ENCODE measurements around the gene HSPA2.

Gene HSPA2

GRCh38 chr14:64540208-64541202 lies at the start of gene HSPA2:
Gene HSPA2 (plus strand): TSS chr14:64540741. CDS start chr14:64540850, 109 bp downstream.
- DNase-seq = no peak

- no peak for DNase-seq
These were observed 48.9 kb upstream of the HSPA2 start for GRCh38 chr14:64491637-64492036.

GRCh38 chr14:64493455-64493854 lies 47.1 kb upstream of the HSPA2 start:
- no peak for DNase-seq

GRCh38 chr14:64495252-64495651 lies 45.3 kb upstream of the HSPA2 start:
- DNase-seq = no peak

- no peak for DNase-seq
These were observed 43.8 kb upstream of the HSPA2 start for GRCh38 chr14:64496764-64497163.

- DNase-seq = no peak
These were observed 40.5 kb upstream of the HSPA2 start for GRCh38 chr14:64500088-64500487.

- DNase-seq = no peak
These were observed 39.0 kb upstream of the HSPA2 start for GRCh38 chr14:64501411-64502171.

GRCh38 chr14:64502456-64502855 lies 38.1 kb upstream of the HSPA2 start:
- DNase-seq = no peak

- DNase-seq = no peak
These were observed 37.6 kb upstream of the HSPA2 start for GRCh38 chr14:64502887-64503433.

- DNase-seq = peak; percentile 87
These were observed 36.9 kb upstream of the HSPA2 start, which contains the start of gene ZBTB25 for GRCh38 chr14:64503434-64504309. Gene ZBTB25 (minus strand): TSS chr14:64503838. CDS start chr14:64490533, 13,305 bp downstream.

GRCh38 chr14:64504310-64504896 lies 36.1 kb upstream of the HSPA2 start, which contains the start of gene ZBTB1:
Gene ZBTB1 (plus strand): TSS chr14:64504770. CDS start chr14:64521505, 16,735 bp downstream.
- peak; percentile 88 for DNase-seq

GRCh38 chr14:64504897-64505794 lies 35.4 kb upstream of the HSPA2 start:
- DNase-seq = peak; percentile 71

- no peak for DNase-seq
These were observed 33.8 kb upstream of the HSPA2 start for GRCh38 chr14:64506721-64507120.

GRCh38 chr14:64507376-64508156 lies 33.0 kb upstream of the HSPA2 start:
- no peak for DNase-seq

GRCh38 chr14:64508215-64508776 lies 32.2 kb upstream of the HSPA2 start:
- DNase-seq = no peak

- no peak for DNase-seq
These were observed 31.5 kb upstream of the HSPA2 start for GRCh38 chr14:64509036-64509435.

GRCh38 chr14:64510825-64511671 lies 29.5 kb upstream of the HSPA2 start:
- DNase-seq = peak; percentile 55

- no peak for DNase-seq
These were observed 27.3 kb upstream of the HSPA2 start for GRCh38 chr14:64513271-64513670.
